ENCODE results near the gene STK17A.

- no peak for TF ChIP-seq MAX (IDR thresholded peaks at IDR 0.05)
- TF ChIP-seq REST (IDR thresholded peaks at IDR 0.05; ENCODE audit: low read depth), result no peak
- TF ChIP-seq YY1 (IDR thresholded peaks at IDR 0.05; ENCODE audit: low read depth), result no peak
- no peak for TF ChIP-seq RAD21 (IDR thresholded peaks at IDR 0.05; ENCODE audit: low read depth)
- no peak for TF ChIP-seq TAF1 (IDR thresholded peaks at IDR 0.05; ENCODE audit: low read depth)
- TF ChIP-seq CEBPB (IDR thresholded peaks at IDR 0.05), result no peak
- TF ChIP-seq EP300 (IDR thresholded peaks at IDR 0.05; ENCODE audit: borderline replicate concordance), result no peak
- no peak for TF ChIP-seq FOXM1 (IDR thresholded peaks at IDR 0.05; ENCODE audit: borderline replicate concordance, low read depth)
- TF ChIP-seq NFIC (IDR thresholded peaks at IDR 0.05), result no peak
- TF ChIP-seq EGR1 (IDR thresholded peaks at IDR 0.05), result no peak
- TF ChIP-seq TEAD4 (IDR thresholded peaks at IDR 0.05), result no peak
- no peak for TF ChIP-seq TCF12 (IDR thresholded peaks at IDR 0.05; ENCODE audit: low read depth)
- TF ChIP-seq USF1 (IDR thresholded peaks at IDR 0.05), result no peak
- TF ChIP-seq ZBTB7A (IDR thresholded peaks at IDR 0.05; ENCODE audit: low read depth), result no peak
Observed at GRCh38 chr7:43592326-43592725, 9.4 kb downstream of the STK17A start.

Data from Ishikawa (cell line).